CD4-positive, CD25-positive, alpha-beta regulatory T cell (primary cell): ENCODE results near the gene ITPKB. TPM values are rescaled to one million over a fixed set of nuclear protein-coding genes. Genes with fewer than 3 reads are reported as not detected.
A peak's percentile ranks its signal among the peaks of the same experiment; 100 is the strongest.

Experiments
- ATAC-seq, 2 donors: fragments of 150-1000 bp; cut with Tn5 transposase; one replicate each; pipeline ENCODE4 v1.10.0; 2021; ENCODE audit warnings: low read depth in 2 of 2, moderate number of reproducible peaks in 2 of 2, moderate library complexity in 1 of 2
- DNase-seq, 3 donors: peaks; one replicate each; pipeline versions ENCODE4 v3.0.0 to v3.0.0-alpha.2; 2012 to 2022; ENCODE audit warnings: mixed read lengths in 1 of 3
- H3K27ac ChIP-seq: one replicate; pipeline ENCODE4 v1.7.0; 2013; ENCODE audit warnings: mild to moderate bottlenecking, low read length; ENCODE audit not compliant: insufficient read depth, poor library complexity, severe bottlenecking
- H3K27me3 ChIP-seq: one replicate; pipeline ENCODE4 v1.7.0; 2013; ENCODE audit warnings: low read length; ENCODE audit not compliant: control insufficient read depth, insufficient read depth
- H3K36me3 ChIP-seq: one replicate; pipeline ENCODE4 v1.7.0; 2013; ENCODE audit warnings: mild to moderate bottlenecking, low read length, moderate library complexity; ENCODE audit not compliant: control insufficient read depth, insufficient read depth
- H3K4me1 ChIP-seq: 2 replicates; pipeline ENCODE4 v1.7.0; 2013; ENCODE audit warnings: mild to moderate bottlenecking, low read length; ENCODE audit not compliant: insufficient read depth, control insufficient read depth, poor library complexity, severe bottlenecking
- H3K4me3 ChIP-seq: one replicate; pipeline ENCODE4 v1.7.0; 2013; ENCODE audit warnings: low read depth, mild to moderate bottlenecking, low read length, moderate library complexity
- H3K9me3 ChIP-seq, 2 experiments: 1 replicate in 1 of 2; 2 replicates in 1 of 2; pipeline ENCODE4 v1.7.0; 2013; ENCODE audit warnings: low read length in 2 of 2, mild to moderate bottlenecking in 1 of 2, moderate library complexity in 1 of 2; ENCODE audit not compliant: control insufficient read depth in 2 of 2
- H3K27ac Mint-ChIP-seq, 3 donors: one replicate each; pipeline ENCODE4 v1.8.0; 2020 to 2022; ENCODE audit warnings: mild to moderate bottlenecking in 3 of 3, mixed read lengths in 3 of 3, moderate library complexity in 2 of 3
- H3K27me3 Mint-ChIP-seq: one replicate; pipeline ENCODE4 v1.8.0; 2022; ENCODE audit warnings: mild to moderate bottlenecking, mixed read lengths
- H3K36me3 Mint-ChIP-seq: one replicate; pipeline ENCODE4 v1.8.0; 2020; ENCODE audit warnings: mixed read lengths
- H3K4me1 Mint-ChIP-seq, 4 donors: one replicate each; pipeline ENCODE4 v1.8.0; 2020 to 2022; ENCODE audit warnings: mixed read lengths in 4 of 4, mild to moderate bottlenecking in 1 of 4
- H3K4me3 Mint-ChIP-seq, 4 donors: one replicate each; pipeline ENCODE4 v1.8.0; 2020 to 2022; ENCODE audit warnings: mild to moderate bottlenecking in 4 of 4, mixed read lengths in 4 of 4, moderate library complexity in 3 of 4
- H3K9me3 Mint-ChIP-seq, 7 donors: one replicate each; pipeline ENCODE4 v1.8.0; 2020 to 2022; ENCODE audit warnings: mixed read lengths in 7 of 7, mild to moderate bottlenecking in 3 of 7, moderate library complexity in 2 of 7
- polyA plus RNA-seq, 4 donors: library from polyadenylated mRNA; unstranded; fragments of 300-500 nt; fragmentation: Illumina TruSeq; gene quantifications; one replicate each; pipeline ENCODE4 v1.2.3, GENCODE V29; 2021
- total RNA-seq: library from RNA; stranded (reverse); gene quantifications from one replicate; pipeline ENCODE4 v1.2.3, GENCODE V29; 2022

Gene ITPKB
- total and polyA plus RNA-seq, 5 donors from 2014 or later, result 38.5 to 216 (median 48.0) TPM

- peaks cover 10% of the 10 kb centered on the region for H3K27me3 Mint-ChIP-seq
- peak overlapping the region; percentile 91 to 100 (median 98) for H3K4me3 Mint-ChIP-seq
- H3K36me3 Mint-ChIP-seq, result peaks cover 14% of the 10 kb centered on the region
- ATAC-seq (no peak), DNase-seq (no peak)
- Histone ChIP-seq H3K4me1 (peaks cover 31% of the 10 kb centered on the region), H3K9me3 (no peaks in the 10 kb centered on the region), H3K27me3 (no peaks in the 10 kb centered on the region), H3K4me3 (peak overlapping the region; percentile 95), H3K36me3 (peaks cover 14% of the 10 kb centered on the region), H3K27ac (peak overlapping the region; percentile 81)
- H3K9me3 Mint-ChIP-seq, result peaks cover 0 to 4% (median 0%) of the 10 kb centered on the region in 7 donors
- H3K27ac Mint-ChIP-seq, result peak overlapping the region; percentile 41 to 97 (median 93)
- H3K4me1 Mint-ChIP-seq, result peaks cover 12 to 31% (median 21%) of the 10 kb centered on the region in 4 donors
Measured at GRCh38 chr1:226739696-226740065, 599 bp upstream of the ITPKB start.

GRCh38 chr1:226738421-226738994 lies 574 bp downstream of the ITPKB start:
- H3K27ac Mint-ChIP-seq, result peak overlapping the region; percentile 93 to 97 (median 97)
- peaks cover 17 to 42% (median 27%) of the 10 kb centered on the region in 4 donors for H3K4me1 Mint-ChIP-seq
- peak overlapping the region; percentile 91 to 100 (median 98) for H3K4me3 Mint-ChIP-seq
- H3K4me3 ChIP-seq, result peak overlapping the region; percentile 95
- H3K36me3 Mint-ChIP-seq, result peaks cover 24% of the 10 kb centered on the region
- no peaks in the 10 kb centered on the region for H3K9me3 ChIP-seq
- no peaks in the 10 kb centered on the region for H3K27me3 ChIP-seq
- H3K4me1 ChIP-seq, result peaks cover 39% of the 10 kb centered on the region
- peaks cover 22% of the 10 kb centered on the region for H3K36me3 ChIP-seq
- peaks cover 10% of the 10 kb centered on the region for H3K27me3 Mint-ChIP-seq
- DNase-seq (peak in 2 of 3 donors; percentile 32 to 58), ATAC-seq (peak; percentile 19 to 27)
- peaks cover 0 to 4% (median 0%) of the 10 kb centered on the region in 7 donors for H3K9me3 Mint-ChIP-seq
- H3K27ac ChIP-seq, result peak overlapping the region; percentile 81

- Histone ChIP-seq H3K27me3 (no peaks in the 10 kb centered on the region), H3K27ac (peak overlapping the region; percentile 81), H3K36me3 (peaks cover 24% of the 10 kb centered on the region), H3K4me1 (peaks cover 45% of the 10 kb centered on the region), H3K4me3 (peak overlapping the region; percentile 95), H3K9me3 (no peaks in the 10 kb centered on the region)
- peak overlapping the region; percentile 91 to 97 (median 93) for H3K27ac Mint-ChIP-seq
- peaks cover 18 to 48% (median 28%) of the 10 kb centered on the region in 4 donors for H3K4me1 Mint-ChIP-seq
- H3K36me3 Mint-ChIP-seq, result peaks cover 28% of the 10 kb centered on the region
- H3K9me3 Mint-ChIP-seq, result peaks cover 0 to 4% (median 0%) of the 10 kb centered on the region in 7 donors
- ATAC-seq (peak; percentile 11 to 18), DNase-seq (peak in 2 of 3 donors; percentile 32 to 57)
- peaks cover 10% of the 10 kb centered on the region for H3K27me3 Mint-ChIP-seq
- H3K4me3 Mint-ChIP-seq, result peak overlapping the region; percentile 91 to 100 (median 98)
Measured at GRCh38 chr1:226737819-226738420, 1.2 kb downstream of the ITPKB start.

- DNase-seq (peak; percentile 46 to 73 (median 71)), ATAC-seq (peak; percentile 47 to 51)
- Histone ChIP-seq H3K36me3 (peaks cover 24% of the 10 kb centered on the region), H3K4me3 (peak overlapping the region; percentile 95), H3K27ac (peak overlapping the region; percentile 81), H3K9me3 (no peaks in the 10 kb centered on the region), H3K4me1 (peaks cover 50% of the 10 kb centered on the region), H3K27me3 (no peaks in the 10 kb centered on the region)
- peak overlapping the region; percentile 91 to 100 (median 98) for H3K4me3 Mint-ChIP-seq
- peaks cover 22 to 54% (median 30%) of the 10 kb centered on the region in 4 donors for H3K4me1 Mint-ChIP-seq
- peaks cover 10% of the 10 kb centered on the region for H3K27me3 Mint-ChIP-seq
- peak overlapping the region; percentile 83 to 97 (median 92) for H3K27ac Mint-ChIP-seq
- H3K9me3 Mint-ChIP-seq, result peaks cover 0 to 4% (median 0%) of the 10 kb centered on the region in 7 donors
- H3K36me3 Mint-ChIP-seq, result peaks cover 32% of the 10 kb centered on the region
Measured at GRCh38 chr1:226736908-226737818, 1.9 kb downstream of the ITPKB start.

- Mint-ChIP-seq H3K4me3 (peak overlapping the region; percentile 91 to 100 (median 98)), H3K27ac (peak overlapping the region; percentile 83 to 97 (median 93)), H3K4me1 (peaks cover 23 to 61% (median 32%) of the 10 kb centered on the region in 4 donors), H3K36me3 (peaks cover 37% of the 10 kb centered on the region), H3K27me3 (peaks cover 10% of the 10 kb centered on the region), H3K9me3 (peaks cover 0 to 4% (median 0%) of the 10 kb centered on the region in 7 donors)
- ATAC-seq (no peak), DNase-seq (peak in 2 of 3 donors; percentile 30 to 55)
- H3K27ac ChIP-seq, result peak overlapping the region; percentile 81
- H3K4me3 ChIP-seq, result peak overlapping the region; percentile 92
- peaks cover 55% of the 10 kb centered on the region for H3K4me1 ChIP-seq
- H3K36me3 ChIP-seq, result peaks cover 24% of the 10 kb centered on the region
- H3K27me3 ChIP-seq, result no peaks in the 10 kb centered on the region
- H3K9me3 ChIP-seq, result no peaks in the 10 kb centered on the region
Measured at GRCh38 chr1:226736001-226736907, 2.8 kb downstream of the ITPKB start.

- peak overlapping the region; percentile 81 for H3K27ac ChIP-seq
- Mint-ChIP-seq H3K27ac (peak overlapping the region; percentile 83 to 97 (median 93)), H3K27me3 (peaks cover 10% of the 10 kb centered on the region), H3K36me3 (peaks cover 42% of the 10 kb centered on the region), H3K9me3 (peaks cover 0 to 4% (median 0%) of the 10 kb centered on the region in 7 donors), H3K4me3 (peak overlapping the region; percentile 91 to 100 (median 98)), H3K4me1 (peaks cover 30 to 63% (median 38%) of the 10 kb centered on the region in 4 donors)
- H3K36me3 ChIP-seq, result peaks cover 24% of the 10 kb centered on the region
- no peaks in the 10 kb centered on the region for H3K27me3 ChIP-seq
- ATAC-seq, result no peak
- peaks cover 62% of the 10 kb centered on the region for H3K4me1 ChIP-seq
- DNase-seq, result no peak
- H3K9me3 ChIP-seq, result no peaks in the 10 kb centered on the region
- H3K4me3 ChIP-seq, result peak overlapping the region; percentile 92
Measured at GRCh38 chr1:226735576-226735975, 3.5 kb downstream of the ITPKB start.
